K562 (cell line): Measurements from ENCODE around the gene BCORL1. TPM values are rescaled to one million over a fixed set of nuclear protein-coding genes. Genes with fewer than 3 reads are reported as not detected.
A peak's percentile ranks its signal among the peaks of the same experiment; 100 is the strongest.

Experiments
- DLX4 ChIP-seq: fragments of 250-450 bp; sonication (Bioruptor Pico); IDR thresholded peaks from 2 replicates; pipeline ENCODE4 v1.6.1; 2021; ENCODE audit warnings: mild to moderate bottlenecking
- GATAD2B ChIP-seq: fragments of 450-650 bp; IDR thresholded peaks from 2 replicates; pipeline ENCODE4 v1.6.1; 2017; ENCODE audit warnings: mild to moderate bottlenecking, borderline replicate concordance
- MED1 ChIP-seq: sonication (generic); formaldehyde crosslinking; IDR thresholded peaks from 2 replicates; pipeline ENCODE4 v1.8.1; 2023; ENCODE audit warnings: missing genetic modification reagents, borderline replicate concordance
- RBFOX2 ChIP-seq: fragments of 200-400 bp; formaldehyde crosslinking; IDR thresholded peaks from 2 replicates; pipeline ENCODE4 v1.6.1; 2017; ENCODE audit warnings: low read depth, mild to moderate bottlenecking, low read length, moderate library complexity
- SREBF2 ChIP-seq: sonication (generic); formaldehyde crosslinking; IDR thresholded peaks from 2 replicates; pipeline ENCODE4 v1.4.0; 2020; ENCODE audit warnings: mild to moderate bottlenecking, missing genetic modification reagents
- ZNF311 ChIP-seq: fragments of 250-450 bp; sonication (Bioruptor Pico); IDR thresholded peaks from 2 replicates; pipeline ENCODE4 v1.4.0; 2020; ENCODE audit warnings: mild to moderate bottlenecking, moderate library complexity
- ZNF407 ChIP-seq: fragments of 450-650 bp; IDR thresholded peaks from 2 replicates; pipeline ENCODE4 v1.6.1; 2016; ENCODE audit warnings: low read depth
- polyA plus RNA-seq, 8 experiments: library from polyadenylated mRNA; depleted of rRNA in 4 of 8; stranded (reverse) in 5 of 8; unstranded in 3 of 8; fragments of >200 nt; fragmentation: Nextera tagmentation in 2 of 8; fragmentation: Illumina TruSeq in 1 of 8; extraction: Ambion mirVana in 2 of 8; extraction: Trizol in 1 of 8; gene quantifications; 2 replicates each; pipeline versions ENCODE4 v1.2.1 to v1.2.3, GENCODE V29; 2011 to 2014; ENCODE audit warnings: inconsistent platforms in 1 of 8, missing spikeins in 1 of 8
- total RNA-seq, 7 experiments: library from RNA; depleted of rRNA in 6 of 7; stranded (reverse); fragments of >200 nt in 6 of 7; fragmentation: Illumina TruSeq in 2 of 7; extraction: Trizol in 2 of 7; gene quantifications; 2 replicates each; pipeline versions ENCODE4 v1.2.1 to v1.2.3, GENCODE V29; 2011 to 2021; ENCODE audit warnings: low replicate concordance in 1 of 7
- TF ChIP-seq, protein P1 (sequence below), 2 experiments: fragments of 450-650 bp in 1 of 2; sonication (generic) in 1 of 2; formaldehyde crosslinking in 1 of 2; IDR thresholded peaks; 2 replicates each; pipeline versions ENCODE4 v1.7.1 to v1.9.0; 2016 to 2022; ENCODE audit warnings: inconsistent platforms in 1 of 2, mild to moderate bottlenecking in 1 of 2, missing genetic modification reagents in 1 of 2

The BCORL1 gene
- total and polyA plus RNA-seq, 9 of the 15 experiments (the other 6 are each of a cell fraction or from before 2014, with no cell fraction given), result 0.48 to 29.6 (median 2.1) TPM

- TF ChIP-seq ZNF407 (no peak), RBFOX2 (peak; percentile 62), MED1 (CRISPR knock-in tag) (no peak), SREBF2 (CRISPR knock-in tag) (no peak), GATAD2B (no peak), ZNF311 (CRISPR knock-in tag) (no peak), DLX4 (CRISPR knock-in tag) (no peak)
- TF ChIP-seq, protein P1, sequence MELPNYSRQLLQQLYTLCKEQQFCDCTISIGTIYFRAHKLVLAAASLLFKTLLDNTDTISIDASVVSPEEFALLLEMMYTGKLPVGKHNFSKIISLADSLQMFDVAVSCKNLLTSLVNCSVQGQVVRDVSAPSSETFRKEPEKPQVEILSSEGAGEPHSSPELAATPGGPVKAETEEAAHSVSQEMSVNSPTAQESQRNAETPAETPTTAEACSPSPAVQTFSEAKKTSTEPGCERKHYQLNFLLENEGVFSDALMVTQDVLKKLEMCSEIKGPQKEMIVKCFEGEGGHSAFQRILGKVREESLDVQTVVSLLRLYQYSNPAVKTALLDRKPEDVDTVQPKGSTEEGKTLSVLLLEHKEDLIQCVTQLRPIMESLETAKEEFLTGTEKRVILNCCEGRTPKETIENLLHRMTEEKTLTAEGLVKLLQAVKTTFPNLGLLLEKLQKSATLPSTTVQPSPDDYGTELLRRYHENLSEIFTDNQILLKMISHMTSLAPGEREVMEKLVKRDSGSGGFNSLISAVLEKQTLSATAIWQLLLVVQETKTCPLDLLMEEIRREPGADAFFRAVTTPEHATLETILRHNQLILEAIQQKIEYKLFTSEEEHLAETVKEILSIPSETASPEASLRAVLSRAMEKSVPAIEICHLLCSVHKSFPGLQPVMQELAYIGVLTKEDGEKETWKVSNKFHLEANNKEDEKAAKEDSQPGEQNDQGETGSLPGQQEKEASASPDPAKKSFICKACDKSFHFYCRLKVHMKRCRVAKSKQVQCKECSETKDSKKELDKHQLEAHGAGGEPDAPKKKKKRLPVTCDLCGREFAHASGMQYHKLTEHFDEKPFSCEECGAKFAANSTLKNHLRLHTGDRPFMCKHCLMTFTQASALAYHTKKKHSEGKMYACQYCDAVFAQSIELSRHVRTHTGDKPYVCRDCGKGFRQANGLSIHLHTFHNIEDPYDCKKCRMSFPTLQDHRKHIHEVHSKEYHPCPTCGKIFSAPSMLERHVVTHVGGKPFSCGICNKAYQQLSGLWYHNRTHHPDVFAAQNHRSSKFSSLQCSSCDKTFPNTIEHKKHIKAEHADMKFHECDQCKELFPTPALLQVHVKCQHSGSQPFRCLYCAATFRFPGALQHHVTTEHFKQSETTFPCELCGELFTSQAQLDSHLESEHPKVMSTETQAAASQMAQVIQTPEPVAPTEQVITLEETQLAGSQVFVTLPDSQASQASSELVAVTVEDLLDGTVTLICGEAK (IDR thresholded peaks at IDR 0.05), result no peak
- TF ChIP-seq, protein P1 (CRISPR knock-in tag; IDR thresholded peaks at IDR 0.05), result no peak
These were observed 100.0 kb downstream of the BCORL1 start (continued) for GRCh38 chrX:130082244-130083106.
